Stimulated activated CD4-positive, alpha-beta T cell treated with anti-CD3 and anti-CD28 coated beads, Interleukin-1b, Interleukin-23, amount 100 ng/mL, for 4 hours (primary cell): ENCODE data around the gene RWDD2A.

Source experiments
- DNase-seq, 2 donors: peaks; one replicate each; pipeline ENCODE4 v3.0.0-alpha.2; 2020; ENCODE audit warnings: low read depth in 2 of 2

Gene RWDD2A

DNA sequence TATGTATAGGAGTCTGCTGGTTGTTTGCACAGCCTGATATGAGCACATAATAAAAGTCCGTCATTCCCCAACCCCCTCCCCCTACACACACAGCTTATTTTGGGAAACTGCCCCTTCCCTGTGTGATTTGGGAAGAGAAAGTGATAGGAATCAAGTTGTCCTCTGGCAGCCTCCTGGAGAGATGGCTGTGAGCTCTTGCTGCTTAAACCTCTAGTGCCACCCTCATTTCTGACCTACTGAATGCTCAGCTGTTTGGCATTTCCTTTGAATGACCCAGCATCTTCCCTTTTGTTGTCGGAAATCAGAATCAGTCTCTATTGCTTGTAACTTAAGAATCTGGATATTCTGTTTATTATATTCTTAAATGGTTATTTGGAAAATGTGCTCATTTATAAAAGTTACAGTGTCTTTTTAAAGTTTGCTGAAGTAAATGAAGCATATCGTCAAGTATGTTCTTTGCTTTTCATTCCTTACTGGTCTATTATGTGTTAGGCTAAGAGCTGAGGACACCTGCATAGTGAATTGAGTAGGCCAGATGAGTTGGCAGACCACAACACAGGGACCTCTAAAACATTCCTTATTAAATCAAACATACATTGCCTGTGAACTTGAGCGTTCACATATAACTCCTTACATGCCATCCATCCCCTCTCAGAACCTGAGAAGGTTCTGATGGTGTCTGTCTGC, 5.5 kb downstream of the RWDD2A start:
- DNase-seq, result no peak

DNA sequence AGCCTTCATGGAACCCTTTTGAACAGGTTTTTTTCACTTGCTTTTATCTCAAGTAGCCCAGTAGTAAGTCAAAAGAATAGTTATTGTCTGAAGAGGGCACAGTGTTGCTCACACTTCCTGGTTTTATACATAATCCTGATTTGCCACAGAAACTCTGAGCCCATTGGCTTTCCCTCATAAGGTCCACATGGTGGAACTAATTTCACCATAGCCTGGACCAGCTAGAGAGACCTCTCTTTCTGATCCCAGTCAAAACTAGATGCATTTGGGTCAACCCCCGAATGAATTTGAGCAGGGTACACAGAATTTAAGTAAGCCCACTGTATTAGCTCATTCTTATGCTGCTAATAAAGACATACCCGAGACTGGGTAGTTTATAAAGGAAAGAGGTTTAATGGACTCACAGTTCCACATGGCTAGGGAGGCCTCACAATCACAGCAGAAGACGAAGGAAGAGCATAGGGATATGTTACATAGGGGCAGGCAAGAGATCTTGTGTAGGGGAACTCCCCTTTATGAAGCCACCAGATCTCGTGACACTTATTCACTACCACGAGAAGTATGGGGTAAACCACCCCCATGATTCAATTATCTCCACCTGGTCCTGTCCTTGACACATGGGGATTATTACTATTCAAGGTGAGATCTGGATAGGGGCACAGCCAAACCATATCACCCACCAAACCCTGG, 6.2 kb downstream of the RWDD2A start:
- no peak for DNase-seq

- DNase-seq, result no peak
Observed at GRCh38 chr6:83199863-83200225, 6.7 kb downstream of the RWDD2A start.

GRCh38 chr6:83202031-83202430, 8.9 kb downstream of the RWDD2A start:
- DNase-seq, result no peak

DNA sequence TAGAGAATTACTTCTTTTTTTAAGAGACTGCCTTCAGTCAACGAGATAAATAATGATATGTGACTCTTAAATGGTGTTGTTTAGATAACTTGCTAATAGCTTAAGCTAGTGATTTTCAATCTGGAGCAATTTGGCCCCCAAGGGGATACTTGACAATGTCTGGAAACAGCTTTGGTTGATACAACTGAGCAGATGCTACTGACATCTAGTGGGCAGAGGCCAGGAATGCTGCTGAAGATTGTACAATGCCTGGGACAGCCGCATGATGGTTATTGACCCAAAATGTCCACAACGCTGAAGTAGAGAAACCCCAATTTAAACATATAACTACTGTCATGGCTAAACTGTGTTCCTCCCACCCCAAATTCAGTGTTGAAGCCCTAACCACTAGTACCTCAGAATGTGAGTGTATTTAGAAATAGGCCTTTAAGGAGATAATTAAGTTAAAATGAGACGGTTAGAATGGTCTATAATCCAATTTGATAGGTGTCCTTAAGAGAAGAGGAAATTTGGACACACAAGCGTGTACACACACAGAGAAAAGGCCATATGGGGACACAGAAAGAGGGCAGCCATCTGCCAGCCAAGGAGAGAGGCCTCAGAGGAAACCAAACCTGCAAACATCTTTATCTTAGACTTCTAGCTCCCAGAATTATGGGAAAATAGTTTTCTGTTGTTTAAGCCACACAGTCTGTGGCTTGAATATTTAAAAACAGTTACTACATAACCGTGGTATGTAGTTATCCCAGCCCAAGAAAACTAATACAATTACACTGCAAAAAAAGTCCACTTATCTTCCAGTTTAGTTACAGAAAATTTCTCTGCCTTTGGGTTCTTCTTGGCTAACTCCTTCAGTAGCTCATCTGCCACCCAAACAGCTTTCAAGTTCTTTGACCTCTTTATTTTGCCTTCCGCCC, 22.2 kb downstream of the RWDD2A start:
- DNase-seq, result peak in 1 of 2 donors; percentile 37

DNA sequence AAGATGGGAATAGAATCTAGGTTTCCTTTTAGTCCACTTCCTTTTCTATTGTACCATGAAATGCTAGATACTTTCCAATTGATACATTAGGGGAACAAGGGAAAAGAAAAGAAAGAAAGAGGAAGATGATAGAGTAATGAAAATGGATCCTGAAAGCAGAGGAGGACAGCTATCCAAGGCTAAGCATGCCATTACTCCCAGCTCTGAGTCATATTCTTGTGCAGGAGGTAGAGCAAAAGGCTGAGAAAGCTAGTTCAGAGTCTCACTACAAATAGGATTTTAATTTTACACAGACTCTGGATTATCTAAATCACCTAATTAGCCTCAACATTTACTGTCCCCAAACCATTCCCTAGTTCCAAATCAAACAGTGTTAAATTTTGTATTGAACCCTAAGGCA, 23.6 kb downstream of the RWDD2A start:
- DNase-seq, result no peak

DNA sequence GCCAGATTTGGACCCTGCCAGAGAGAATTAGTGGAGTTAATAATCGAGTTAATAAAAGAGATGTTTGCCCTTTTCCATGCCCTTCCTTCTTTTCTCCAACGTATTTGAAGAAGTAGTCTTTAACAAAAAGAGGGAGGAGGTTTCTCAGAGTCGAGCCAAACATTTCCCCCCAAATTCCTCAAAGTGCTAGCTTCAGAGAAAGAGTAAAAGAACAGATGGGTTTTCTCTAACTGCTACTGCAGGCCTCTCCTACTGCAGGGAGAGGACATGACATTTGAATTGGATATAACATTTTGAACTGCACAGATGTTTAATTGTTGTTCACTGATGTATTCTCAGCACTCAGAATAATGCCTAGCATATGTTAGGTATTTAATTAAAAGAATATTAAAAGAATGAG, 25.5 kb downstream of the RWDD2A start:
- DNase-seq, result no peak

- DNase-seq, result no peak
Observed at GRCh38 chr6:83220121-83220520, 27.0 kb downstream of the RWDD2A start.

- DNase-seq, result no peak
Observed at GRCh38 chr6:83221276-83221675, 28.1 kb downstream of the RWDD2A start.

DNA sequence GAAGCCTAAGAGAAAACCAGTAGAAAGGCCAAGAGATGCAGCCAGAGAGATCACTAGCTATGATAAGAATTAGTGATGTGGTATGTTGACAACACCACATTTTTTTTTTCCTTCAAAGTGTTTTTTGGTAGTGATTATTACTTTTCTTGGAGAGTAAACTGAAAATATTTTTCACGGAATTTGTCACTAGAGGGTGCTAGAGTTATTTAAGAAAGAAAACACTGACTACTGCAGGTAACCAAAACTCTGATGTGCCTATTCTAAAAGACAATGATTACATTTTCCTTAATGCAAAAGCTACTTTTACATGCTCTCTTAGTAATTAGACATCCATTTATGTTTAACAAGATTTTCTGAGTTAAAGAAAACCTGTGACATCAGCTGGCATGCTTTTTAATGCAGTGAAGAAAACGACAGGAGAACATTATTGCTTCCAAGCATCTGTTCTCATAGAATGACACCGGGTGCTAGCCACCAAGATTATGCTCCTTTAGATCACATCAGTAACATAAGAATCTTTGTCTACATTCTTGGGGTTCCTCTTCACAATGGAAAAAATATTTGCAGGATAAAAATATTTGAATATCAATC, 28.8 kb downstream of the RWDD2A start:
- no peak for DNase-seq

GRCh38 chr6:83226517-83226916, 33.4 kb downstream of the RWDD2A start:
- DNase-seq, result no peak

GRCh38 chr6:83231146-83231545, 38.0 kb downstream of the RWDD2A start:
- no peak for DNase-seq

DNA sequence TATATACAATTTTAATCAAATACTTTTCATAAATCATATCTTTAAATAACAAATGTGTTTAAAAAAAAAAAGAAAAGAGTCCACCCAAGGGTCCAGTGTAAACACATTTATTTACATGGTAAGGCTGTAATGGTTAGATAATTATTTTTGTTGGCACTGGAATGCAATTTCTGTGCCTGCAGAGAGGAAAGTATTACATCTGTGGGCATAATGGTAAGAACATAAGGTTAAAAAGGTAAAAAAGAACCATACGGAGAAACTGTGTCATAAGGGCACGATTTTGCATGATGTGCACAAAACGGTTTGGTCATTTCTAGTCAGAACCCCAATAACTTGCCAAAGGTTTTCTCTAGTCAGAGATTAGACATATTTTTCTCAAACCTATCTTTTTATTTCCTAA, 54.3 kb downstream of the RWDD2A start:
- no peak for DNase-seq
